ENCODE measurements around the gene ITGA11.

Gene ITGA11

DNA sequence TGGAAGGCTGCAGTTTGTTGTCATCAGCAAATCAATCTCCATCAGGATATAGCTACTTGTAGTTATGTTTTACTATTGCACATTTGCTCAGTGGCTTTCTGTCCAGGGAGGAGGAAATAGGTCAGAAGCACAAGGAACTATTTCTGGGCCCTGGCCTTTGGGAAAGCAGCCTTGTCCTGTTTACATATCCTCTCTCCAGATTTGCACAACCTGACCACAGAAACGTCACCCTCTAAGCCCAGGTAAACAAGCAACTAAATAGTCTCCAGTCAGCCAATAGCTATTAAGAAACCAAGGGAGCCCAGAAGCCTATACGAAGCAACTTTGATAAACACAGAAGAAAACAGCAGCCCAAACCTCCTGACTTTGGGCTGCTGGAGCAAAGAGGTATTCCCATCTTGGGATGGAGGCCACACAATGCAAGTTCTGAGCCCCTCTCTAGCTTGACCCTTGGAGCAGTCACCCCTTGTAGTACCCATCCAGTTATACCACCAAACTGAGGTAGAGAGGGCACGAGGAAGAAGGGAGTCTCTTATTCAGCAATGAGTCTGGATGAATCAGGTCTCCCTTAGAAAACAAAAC is 156.7 kb downstream of the ITGA11 start:
- H3K36me3 ChIP-seq = peaks cover 8% of the 10 kb centered on the region; the same call in 1 of the 2 replicates
- TF ChIP-seq, protein P1, sequence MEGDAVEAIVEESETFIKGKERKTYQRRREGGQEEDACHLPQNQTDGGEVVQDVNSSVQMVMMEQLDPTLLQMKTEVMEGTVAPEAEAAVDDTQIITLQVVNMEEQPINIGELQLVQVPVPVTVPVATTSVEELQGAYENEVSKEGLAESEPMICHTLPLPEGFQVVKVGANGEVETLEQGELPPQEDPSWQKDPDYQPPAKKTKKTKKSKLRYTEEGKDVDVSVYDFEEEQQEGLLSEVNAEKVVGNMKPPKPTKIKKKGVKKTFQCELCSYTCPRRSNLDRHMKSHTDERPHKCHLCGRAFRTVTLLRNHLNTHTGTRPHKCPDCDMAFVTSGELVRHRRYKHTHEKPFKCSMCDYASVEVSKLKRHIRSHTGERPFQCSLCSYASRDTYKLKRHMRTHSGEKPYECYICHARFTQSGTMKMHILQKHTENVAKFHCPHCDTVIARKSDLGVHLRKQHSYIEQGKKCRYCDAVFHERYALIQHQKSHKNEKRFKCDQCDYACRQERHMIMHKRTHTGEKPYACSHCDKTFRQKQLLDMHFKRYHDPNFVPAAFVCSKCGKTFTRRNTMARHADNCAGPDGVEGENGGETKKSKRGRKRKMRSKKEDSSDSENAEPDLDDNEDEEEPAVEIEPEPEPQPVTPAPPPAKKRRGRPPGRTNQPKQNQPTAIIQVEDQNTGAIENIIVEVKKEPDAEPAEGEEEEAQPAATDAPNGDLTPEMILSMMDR (IDR thresholded peaks at IDR 0.05; ENCODE audit: low read depth, low read length) = no peak
- no peaks in the 10 kb centered on the region for H3K9me3 ChIP-seq
- H3K4me3 ChIP-seq (ENCODE audit: low read depth, low read length) = no peak overlapping the region
- H3K4me1 ChIP-seq = peaks cover 17% of the 10 kb centered on the region
- no peak for DNase-seq
- no peaks in the 10 kb centered on the region for H3K27me3 ChIP-seq

DNA sequence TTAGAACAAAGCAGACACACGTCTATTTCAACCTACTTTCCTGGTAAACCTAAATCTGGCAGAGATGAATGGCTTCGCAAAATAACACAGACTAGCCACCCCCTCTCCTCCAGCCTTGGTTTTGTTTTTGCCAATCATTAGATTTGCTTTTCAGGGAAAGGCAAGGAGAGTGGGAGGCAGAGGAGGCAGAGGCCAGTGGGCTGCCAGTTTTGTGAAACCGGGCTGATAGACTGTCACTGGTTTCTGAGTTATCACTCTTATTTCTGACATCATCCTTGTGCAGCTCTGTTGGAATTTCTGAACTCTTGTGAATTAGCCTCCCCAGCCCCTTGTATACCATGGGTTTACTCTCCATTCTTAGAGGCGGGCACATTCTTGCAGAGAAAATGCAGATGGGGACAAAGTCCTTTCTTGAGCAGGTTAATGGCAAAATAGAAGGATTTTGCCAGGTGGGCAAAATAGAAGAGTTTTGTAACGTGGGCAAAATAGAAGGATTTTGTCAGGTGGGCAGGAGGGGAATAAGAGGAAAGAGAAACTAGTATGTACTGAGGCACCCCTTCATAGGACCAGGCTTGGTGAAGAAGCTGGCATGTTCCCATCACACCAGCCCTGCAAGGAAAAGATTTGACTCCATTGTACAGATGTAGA is 157.6 kb downstream of the ITGA11 start:
- H3K36me3 ChIP-seq = peaks cover 5% of the 10 kb centered on the region; the same call in 1 of the 2 replicates
- no peaks in the 10 kb centered on the region for H3K9me3 ChIP-seq
- no peak for DNase-seq
- H3K27me3 ChIP-seq = no peaks in the 10 kb centered on the region
- peaks cover 17% of the 10 kb centered on the region for H3K4me1 ChIP-seq
- TF ChIP-seq, protein P1 (IDR thresholded peaks at IDR 0.05; ENCODE audit: low read depth, low read length) = no peak
- no peak overlapping the region for H3K4me3 ChIP-seq (ENCODE audit: low read depth, low read length)

DNA sequence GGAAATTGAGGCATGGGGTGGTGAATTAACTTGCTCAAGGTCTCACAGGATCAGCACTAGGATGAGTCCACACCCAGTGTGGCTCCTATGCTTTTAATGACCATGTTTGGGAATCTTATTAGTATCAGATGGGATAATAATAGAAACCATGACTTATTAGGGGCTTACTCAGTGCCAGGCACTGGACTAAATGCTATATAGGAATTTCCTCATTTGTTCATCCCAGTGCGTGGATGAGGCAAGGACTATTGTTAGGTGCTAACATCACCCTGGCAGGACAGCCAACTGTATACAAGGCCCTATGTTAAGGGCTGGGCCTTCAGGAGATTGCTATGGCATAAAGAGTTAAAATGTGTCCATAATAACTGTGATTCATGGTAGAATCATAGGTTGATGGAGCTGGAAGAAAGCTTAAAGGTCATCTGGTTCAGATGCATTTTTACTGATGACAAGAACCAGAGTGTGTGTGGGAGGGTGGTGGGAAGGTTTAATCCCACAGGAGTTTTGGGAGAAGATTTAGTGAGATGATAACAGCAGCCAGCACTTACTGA is 159.2 kb downstream of the ITGA11 start:
- H3K36me3 ChIP-seq = peaks cover 2% of the 10 kb centered on the region; the same call in 1 of the 2 replicates
- H3K9me3 ChIP-seq = no peaks in the 10 kb centered on the region
- no peak overlapping the region for H3K4me3 ChIP-seq (ENCODE audit: low read depth, low read length)
- peaks cover 17% of the 10 kb centered on the region for H3K4me1 ChIP-seq
- no peaks in the 10 kb centered on the region for H3K27me3 ChIP-seq
- TF ChIP-seq, protein P1 (IDR thresholded peaks at IDR 0.05; ENCODE audit: low read depth, low read length) = no peak
- no peak for DNase-seq

DNA sequence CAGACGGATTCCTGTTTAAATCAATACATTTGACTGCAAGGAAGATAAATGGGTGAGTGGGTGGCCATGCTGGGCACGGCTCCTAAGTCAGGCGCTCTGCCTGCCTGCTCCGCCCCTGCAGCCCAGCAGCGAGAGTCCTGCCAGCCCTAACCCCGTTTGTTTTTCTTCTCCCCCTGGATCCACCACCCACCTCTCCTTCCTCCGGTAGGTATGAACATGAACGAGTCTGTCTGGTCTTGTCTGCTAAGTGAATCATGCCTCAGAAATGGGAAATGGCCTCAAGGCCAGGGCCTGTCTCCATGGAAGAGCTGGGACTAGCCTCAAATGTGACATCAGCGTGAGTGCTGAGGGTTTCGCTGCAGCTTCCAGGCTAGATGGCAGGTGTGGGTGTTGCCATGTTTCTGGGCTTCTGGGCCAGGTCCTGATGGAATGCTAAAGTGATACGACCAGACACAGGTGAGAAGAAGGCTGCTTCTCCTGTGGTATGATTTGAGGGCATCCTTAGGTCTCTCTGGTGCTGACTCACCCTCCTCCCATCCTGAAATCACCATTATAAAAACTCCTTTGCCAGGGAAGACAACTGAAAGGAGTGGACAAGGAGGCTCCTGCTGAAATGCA is 160.0 kb downstream of the ITGA11 start:
- H3K9me3 ChIP-seq = no peaks in the 10 kb centered on the region
- TF ChIP-seq, protein P1 (IDR thresholded peaks at IDR 0.05; ENCODE audit: low read depth, low read length) = no peak
- H3K4me3 ChIP-seq (ENCODE audit: low read depth, low read length) = peak overlapping the region; percentile 14; the same call in 1 of the 2 replicates
- H3K27me3 ChIP-seq = no peaks in the 10 kb centered on the region
- H3K4me1 ChIP-seq = peaks cover 17% of the 10 kb centered on the region
- H3K36me3 ChIP-seq = no peaks in the 10 kb centered on the region
- DNase-seq = peak; percentile 24

DNA sequence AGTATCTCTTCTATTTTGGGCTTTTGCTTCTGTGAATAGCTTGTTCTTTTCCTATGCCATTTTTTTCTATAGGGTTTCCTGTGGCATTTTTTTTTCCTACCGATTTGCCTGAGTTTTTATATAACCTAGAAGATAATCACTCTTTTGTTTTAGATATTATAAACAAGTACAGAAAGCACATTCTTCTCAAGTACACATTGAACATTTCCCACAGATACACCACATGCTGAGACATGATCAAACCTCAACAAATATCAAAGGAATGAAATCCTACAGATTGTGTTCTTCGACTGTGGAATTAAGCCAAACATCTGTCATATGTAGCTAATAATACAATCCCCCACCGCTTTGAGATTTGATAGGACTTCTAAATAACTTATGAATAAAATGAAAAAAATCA is 163.6 kb downstream of the ITGA11 start:
- H3K4me1 ChIP-seq = peaks cover 17% of the 10 kb centered on the region

More for the DNA sequence above, 163.6 kb downstream of the ITGA11 start:
- Histone ChIP-seq H3K9me3 (no peaks in the 10 kb centered on the region), H3K4me3 (ENCODE audit: low read depth, low read length) (no peak overlapping the region), H3K27me3 (peaks cover 17% of the 10 kb centered on the region), H3K36me3 (no peaks in the 10 kb centered on the region)
- TF ChIP-seq, protein P1 (IDR thresholded peaks at IDR 0.05; ENCODE audit: low read depth, low read length) = no peak
- DNase-seq = no peak

Measured in BE2C (cell line).